GM18870 (cell line): ENCODE measurements around the gene AFAP1.

Source experiments
- ATAC-seq: cut with Tn5 transposase; IDR thresholded peaks from one replicate; pipeline ENCODE4 v1.9.1; 2021; ENCODE audit warnings: moderate library complexity; ENCODE audit not compliant: unreplicated experiment

The AFAP1 gene

GRCh38 chr4:7826909-7827306 is 112.8 kb downstream of the AFAP1 start:
- ATAC-seq, result no peak

- ATAC-seq, result no peak
These were observed 113.3 kb downstream of the AFAP1 start for GRCh38 chr4:7826176-7826908.

GRCh38 chr4:7824218-7824617 is 115.4 kb downstream of the AFAP1 start:
- ATAC-seq, result no peak

- ATAC-seq, result no peak
These were observed 116.2 kb downstream of the AFAP1 start for GRCh38 chr4:7823416-7823824.

- no peak for ATAC-seq
These were observed 116.8 kb downstream of the AFAP1 start for GRCh38 chr4:7822877-7823276.

- no peak for ATAC-seq
These were observed 117.5 kb downstream of the AFAP1 start for GRCh38 chr4:7822137-7822505.

- ATAC-seq, result no peak
These were observed 118.2 kb downstream of the AFAP1 start for GRCh38 chr4:7821245-7822136.

- ATAC-seq, result no peak
These were observed 119.4 kb downstream of the AFAP1 start for GRCh38 chr4:7820031-7820818.

GRCh38 chr4:7819446-7819845 is 120.2 kb downstream of the AFAP1 start:
- ATAC-seq, result no peak

- ATAC-seq, result no peak
These were observed 121.2 kb downstream of the AFAP1 start for GRCh38 chr4:7818399-7818911.

- ATAC-seq, result no peak
These were observed 121.7 kb downstream of the AFAP1 start for GRCh38 chr4:7817877-7818398.

GRCh38 chr4:7816771-7817170 is 122.9 kb downstream of the AFAP1 start:
- ATAC-seq, result no peak

- no peak for ATAC-seq
These were observed 123.7 kb downstream of the AFAP1 start for GRCh38 chr4:7815981-7816380.

- no peak for ATAC-seq
These were observed 124.1 kb downstream of the AFAP1 start for GRCh38 chr4:7815562-7815961.

GRCh38 chr4:7814451-7814850 is 125.2 kb downstream of the AFAP1 start:
- ATAC-seq, result no peak

GRCh38 chr4:7813674-7814073 is 126.0 kb downstream of the AFAP1 start:
- ATAC-seq, result no peak

GRCh38 chr4:7812921-7813320 is 126.7 kb downstream of the AFAP1 start:
- ATAC-seq, result no peak

- no peak for ATAC-seq
These were observed 127.3 kb downstream of the AFAP1 start for GRCh38 chr4:7812231-7812857.

GRCh38 chr4:7811536-7812191 is 128.0 kb downstream of the AFAP1 start:
- no peak for ATAC-seq
